GM18858 (cell line): Measurements from ENCODE around the gene LRRC45.

ENCODE experiments used
- ATAC-seq: cut with Tn5 transposase; IDR thresholded peaks from one replicate; pipeline ENCODE4 v1.9.1; 2021; ENCODE audit not compliant: unreplicated experiment

Gene LRRC45

DNA sequence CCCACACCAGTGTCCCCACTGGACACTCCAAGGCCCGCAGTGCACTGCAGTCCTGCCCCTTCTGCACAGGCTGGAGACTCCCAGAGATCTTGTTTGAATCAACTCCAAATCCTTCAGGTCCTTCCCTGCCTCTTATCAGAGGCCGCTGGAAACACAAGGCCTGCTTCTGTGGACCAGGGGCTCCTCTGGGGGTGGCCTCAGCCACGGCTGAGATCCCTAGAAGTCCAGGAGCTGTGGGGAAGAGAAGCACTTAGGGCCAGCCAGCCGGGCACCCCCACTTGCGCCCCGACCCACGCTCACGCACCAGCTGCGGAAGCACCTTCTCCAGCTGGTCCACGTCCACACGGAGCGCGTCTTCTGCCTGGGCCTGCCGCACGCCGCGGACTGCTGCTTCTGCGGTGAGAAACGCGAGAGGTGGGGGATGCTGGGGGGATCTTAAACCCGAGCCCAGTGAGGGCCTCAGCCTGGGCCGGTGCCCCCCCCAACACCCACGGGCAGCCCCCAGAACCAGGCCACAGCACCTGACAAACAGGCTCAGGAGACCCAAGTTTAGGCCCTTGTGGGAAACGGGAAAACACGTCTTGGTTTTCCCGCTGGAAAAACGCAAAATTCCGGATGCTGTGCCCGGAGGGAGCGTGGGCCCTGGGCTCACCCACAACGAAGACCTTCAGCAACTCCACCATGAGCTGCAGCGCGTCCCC, 4.0 kb upstream of the LRRC45 start:
- ATAC-seq = no peak

DNA sequence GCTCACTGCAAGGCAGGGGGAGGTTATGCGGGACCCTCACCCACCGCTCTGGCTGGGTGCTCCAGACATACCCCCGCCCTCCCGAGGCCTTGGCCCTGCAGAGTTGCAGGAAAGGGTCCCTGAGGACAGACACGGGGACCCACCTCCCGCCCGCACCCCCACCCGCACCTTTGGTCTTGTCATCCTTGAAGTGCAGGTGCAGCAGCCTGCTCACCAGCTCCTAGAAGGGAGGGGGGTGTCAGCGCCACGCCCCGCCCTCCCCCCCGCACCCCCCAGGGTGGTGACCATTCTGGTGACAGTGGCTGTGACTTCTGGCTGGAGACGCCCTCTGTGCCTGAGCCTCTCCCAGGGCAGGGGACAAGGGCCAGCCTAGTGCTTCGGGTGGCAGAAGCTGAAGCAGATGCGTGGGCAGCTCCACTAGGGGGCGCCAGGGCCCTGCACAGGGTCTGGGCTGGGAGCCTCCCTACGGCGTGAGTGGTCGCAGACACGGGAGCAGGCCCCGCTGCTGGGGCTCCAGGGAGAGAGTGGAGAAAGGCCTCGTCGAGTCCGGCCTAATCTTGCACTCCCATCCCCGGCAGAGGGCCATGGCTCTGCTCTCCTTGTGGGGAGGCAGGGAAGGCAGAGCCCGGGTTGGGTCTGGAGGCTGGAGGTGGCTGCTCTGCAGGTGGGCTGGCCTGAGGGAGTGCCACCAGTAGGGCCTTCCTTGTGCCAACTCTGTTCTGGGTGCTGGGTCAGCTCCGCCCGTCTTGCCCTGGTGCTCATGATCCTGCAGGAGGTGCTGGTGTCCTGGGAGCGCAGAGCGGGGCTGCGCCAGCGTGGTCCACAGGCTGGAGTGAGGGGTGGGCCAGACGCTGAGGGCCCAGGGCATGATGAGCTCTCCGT, 3.2 kb upstream of the LRRC45 start:
- no peak for ATAC-seq

DNA sequence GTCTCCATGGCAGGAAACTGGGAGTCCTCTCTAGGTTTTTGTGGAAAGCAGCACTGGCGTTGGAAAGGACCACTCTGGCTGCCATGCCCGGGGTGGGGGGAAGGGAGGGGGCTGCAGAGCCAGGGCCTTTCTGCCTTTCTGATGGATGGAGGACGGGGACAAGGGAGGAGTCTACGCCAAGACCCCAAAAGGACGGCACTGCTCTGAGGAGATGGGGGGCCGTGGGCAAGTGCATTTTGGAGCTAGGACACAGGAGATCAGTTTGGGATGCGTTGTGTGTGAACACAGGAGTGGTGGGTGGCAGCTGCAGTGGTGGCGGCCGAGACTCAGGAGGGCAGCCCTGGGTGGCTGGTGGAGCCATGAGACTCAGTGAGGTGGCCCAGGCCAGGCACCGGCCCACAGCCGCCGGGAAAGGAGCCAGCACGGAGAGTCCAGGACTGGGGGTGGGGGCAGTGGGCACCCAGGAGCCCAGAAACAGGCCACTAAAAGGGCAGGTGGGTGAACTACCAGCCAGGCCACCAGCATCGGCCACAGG, 2.5 kb upstream of the LRRC45 start:
- no peak for ATAC-seq

DNA sequence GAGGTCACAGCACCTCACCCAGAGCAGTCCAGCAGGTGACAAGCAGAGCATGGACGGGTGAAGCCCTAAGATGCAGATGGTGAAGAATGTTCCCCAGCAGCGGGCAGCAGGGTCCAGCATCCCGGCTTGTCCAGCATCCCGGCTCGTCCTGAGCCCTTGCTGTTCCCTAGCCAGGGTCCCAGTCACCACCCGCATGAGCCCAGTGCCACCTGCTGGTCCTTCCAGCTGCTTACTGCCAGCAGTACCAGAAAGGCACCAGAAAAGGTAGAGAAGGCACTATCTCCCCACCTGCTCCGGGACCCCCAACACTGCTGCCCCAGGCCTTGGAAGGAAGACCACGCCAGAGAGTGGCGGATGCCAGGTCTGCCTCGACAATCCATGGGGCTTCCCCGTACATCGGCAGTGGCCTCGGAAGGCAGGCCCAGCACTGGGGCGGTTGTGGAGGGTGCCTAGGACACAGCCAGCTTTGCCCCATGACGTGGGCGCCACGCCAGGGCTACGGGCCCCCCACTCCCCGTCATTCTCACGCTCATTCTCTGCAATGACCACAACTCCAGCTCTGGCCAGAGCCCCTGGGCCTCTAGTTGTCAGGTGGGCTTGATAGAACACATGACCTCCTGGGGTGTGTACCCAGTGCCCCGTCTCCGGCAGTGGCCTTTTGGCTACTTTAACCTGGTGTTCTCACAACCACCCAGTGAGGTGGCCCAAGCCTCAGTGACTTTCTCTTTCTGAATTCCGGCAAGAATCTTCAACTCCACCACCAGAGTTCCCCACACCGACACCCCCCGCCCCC, 1.8 kb upstream of the LRRC45 start:
- ATAC-seq = no peak

DNA sequence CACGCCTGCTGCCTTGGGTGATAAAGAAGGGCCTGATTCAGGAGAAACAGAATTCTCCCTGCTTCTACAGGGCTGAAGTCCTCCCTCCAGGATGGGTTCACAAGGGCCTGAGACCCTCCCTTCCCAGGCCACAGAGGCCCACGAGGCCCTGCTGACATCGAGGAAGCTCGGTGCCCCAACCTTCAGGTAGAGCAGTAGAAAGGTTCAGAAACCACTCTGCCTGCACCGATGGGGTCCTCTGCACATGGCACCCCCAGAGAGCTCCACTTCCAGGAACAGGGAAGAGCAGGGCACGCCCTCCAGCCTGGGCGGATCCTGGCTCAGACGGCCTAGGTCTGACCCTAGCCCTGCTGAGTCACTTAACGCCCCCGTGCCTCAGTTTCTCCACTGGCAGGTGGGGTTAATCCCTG, 1.2 kb upstream of the LRRC45 start:
- no peak for ATAC-seq

DNA sequence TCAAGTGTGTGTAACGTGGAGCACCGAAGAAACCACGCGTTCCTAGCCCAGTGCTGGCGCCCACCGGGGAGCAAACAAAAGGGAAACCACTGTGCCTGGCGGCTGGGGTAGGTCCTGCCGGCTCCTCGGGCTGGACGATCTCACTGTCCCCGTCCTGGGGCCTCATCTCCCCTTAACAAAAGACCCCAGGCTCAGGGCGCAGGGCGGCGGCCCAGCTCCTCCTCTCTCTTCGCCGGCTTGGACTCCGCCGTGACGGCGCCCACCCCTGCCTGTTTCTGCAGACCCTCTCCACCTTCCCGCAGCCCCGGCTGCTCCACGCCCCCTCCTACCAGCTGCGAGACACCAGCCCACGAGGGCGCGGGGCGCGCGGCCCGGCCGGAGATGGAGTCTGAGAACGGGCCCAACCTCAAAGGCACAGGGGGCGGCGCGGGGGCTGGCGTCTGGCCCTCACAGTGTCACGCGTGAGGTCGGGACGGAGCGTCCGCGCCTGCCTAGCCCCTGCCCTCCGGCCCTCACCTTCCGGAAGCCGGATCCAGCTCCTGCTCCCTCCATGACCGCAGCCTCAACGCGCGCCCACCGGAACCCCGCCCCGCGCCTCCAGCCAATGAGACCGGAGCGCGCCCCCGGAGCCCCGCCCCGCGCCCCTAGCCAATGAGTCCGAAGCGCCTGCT, 660 bp upstream of the LRRC45 start, which contains the start of gene CENPX:
Gene CENPX (minus strand): TSS at position 569 of the 671 bp plus-strand sequence. CDS start 17 bp downstream, at position 552.
- ATAC-seq = no peak

DNA sequence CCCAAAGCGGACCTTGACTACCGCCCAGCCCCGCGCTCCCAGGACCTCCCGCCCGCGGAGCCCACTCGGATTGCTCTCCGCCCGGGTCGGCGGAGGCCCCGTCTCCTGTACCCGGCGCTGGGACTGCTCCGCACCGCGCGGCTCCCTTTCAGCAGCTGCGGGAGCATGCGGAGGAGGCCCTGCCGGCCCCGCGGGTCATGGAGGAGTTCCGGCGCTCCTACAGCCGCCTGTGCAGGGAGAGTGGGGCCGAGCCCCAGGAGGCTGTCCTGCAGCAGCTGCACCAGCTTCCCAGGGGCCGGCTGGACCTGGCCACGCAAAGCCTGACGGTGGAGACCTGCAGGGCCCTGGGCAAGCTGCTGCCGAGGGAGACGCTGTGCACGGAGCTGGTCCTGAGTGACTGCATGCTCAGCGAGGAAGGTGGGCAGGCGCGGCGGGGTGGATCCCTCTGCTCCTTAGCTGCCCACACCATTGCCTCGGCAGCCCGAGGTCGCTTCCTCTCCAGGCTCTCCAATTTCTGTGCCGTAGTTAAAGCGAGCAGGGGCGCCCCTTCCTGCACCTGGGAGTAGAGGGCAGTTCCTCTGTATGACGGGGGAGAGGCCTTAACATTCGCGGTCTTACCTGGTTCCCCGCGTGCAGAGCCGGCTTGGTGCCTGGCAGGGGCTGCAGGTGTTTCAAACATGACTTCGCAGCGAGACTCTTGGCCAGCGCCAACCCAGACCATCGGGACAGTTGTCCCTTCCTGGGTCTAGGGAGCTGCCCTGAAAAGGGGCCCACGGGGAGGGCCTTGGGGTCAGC, 539 bp downstream of the LRRC45 start:
- ATAC-seq = peak; percentile 2

DNA sequence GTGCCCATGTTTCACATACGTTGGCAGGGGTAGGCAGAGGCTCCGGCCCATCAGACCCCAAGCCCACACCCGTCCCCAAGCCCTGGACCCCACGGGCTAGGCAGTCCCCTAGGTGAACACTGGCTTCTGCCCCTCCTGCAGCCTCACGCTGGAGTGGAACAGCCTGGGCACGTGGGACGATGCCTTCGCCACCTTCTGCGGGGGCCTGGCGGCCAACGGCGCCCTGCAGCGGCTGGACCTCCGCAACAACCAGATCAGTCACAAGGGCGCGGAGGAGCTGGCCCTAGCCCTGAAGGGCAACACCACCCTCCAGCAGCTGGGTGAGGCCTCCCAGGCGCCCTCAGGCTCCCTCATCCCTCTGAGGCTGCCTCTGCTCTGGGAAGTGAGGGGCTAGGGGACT, 1.8 kb downstream of the LRRC45 start:
- ATAC-seq = no peak

DNA sequence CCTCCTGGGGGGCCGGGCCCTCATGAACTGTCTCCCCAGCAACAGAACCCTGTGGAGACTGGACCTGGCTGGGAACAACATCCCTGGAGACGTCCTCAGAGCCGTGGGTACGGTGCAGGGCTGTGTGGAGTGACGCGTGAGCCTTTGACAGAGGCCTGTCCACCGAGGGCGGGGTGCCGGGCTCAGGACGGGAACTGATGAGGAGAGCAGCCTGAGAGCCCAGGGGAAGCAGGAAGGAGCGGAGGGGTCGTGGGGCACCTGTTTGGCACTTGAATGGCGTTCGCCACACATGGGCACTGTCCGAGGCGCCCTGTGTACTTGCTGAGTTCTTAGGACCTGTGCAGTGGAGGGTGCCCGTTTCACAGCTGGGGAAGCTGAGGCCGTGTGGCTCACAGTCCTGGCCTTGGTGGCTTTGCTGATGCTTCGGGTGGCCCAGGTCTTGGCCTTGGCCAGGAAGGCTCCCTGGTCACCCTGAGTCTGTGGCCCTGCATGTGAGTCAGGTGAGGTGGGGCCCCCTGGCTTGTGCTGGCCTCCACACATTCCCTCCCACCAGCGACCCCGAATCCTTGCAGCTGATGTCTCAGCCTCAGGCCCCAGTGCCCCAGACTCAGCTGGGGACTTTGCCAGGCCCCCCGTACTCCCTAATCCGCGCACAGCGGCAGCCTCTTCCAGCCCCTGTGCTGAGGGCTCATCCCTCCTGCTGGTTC, 2.4 kb downstream of the LRRC45 start:
- ATAC-seq = no peak

DNA sequence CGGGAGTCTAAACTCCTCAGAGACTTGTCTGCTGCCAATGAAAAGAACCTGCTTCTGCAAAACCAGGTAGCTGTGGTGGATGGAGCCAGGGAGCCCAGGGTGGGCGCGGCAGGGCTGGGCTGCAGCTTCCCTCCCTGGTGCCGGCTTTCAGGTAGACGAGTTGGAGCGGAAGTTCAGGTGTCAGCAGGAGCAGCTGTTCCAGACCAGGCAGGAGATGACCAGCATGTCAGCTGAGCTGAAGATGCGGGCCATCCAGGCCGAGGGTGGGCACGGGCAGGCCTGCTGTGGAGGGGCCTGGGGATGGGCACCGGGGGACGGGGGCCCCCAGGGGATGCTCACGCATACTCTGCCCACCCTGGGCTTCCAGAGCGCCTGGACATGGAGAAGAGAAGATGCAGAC, 5.1 kb downstream of the LRRC45 start:
- no peak for ATAC-seq

DNA sequence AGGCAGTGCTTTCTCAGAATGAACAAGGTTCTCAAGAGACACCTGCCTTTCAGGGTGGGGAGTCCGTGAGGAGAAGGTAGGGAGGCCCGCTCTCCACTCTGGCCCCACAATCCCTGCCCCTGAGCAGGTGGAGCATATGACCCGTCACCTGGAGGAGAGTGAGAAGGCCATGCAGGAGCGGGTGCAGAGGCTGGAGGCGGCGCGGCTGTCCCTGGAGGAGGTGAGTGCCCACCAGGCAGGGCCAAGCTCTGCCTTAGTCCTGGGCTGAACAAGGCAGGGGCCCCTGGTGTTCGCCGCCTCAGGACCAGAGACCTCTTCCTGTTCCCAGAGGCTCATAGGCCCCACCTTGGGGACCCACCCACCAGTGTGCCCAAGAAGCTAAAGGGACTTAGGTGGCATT, 5.9 kb downstream of the LRRC45 start:
- no peak for ATAC-seq

DNA sequence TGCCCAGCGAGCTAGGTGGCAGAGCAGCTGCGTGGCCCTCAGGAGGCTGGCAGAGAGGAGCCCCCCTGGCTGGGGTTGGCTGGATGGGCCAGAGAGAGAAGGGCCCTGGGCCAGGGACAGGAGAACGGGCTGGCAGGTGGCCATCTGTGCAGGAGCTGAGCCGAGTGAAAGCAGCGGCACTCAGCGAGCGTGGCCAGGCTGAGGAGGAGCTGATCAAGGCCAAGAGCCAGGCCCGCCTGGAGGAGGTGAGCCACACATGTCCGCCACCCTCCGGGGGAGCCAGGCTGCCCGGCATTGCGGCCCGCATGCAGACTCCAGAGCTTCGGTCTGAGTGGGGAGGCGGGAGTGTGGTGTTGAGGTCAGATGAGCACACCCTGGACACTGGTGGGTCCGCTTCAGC, 6.3 kb downstream of the LRRC45 start:
- no peak for ATAC-seq

DNA sequence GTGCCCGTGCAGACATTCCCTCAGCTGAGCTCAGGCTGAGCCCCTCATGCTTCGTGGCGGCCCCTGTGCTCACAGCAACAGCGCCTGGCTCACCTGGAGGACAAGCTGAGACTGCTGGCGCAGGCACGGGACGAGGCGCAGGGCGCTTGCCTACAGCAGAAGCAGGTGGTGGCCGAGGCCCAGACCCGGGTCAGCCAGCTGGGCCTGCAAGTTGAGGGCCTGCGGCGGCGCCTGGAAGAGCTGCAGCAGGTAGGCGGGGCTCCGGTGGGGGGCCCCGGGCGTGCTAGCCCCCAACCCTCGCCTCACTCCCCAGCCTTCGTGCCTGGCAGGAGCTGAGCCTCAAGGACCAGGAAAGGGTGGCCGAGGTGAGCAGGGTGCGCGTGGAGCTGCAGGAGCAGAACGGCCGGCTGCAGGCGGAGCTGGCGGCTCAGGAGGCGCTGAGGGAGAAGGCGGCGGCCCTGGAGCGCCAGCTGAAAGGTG, 6.9 kb downstream of the LRRC45 start:
- ATAC-seq = no peak

DNA sequence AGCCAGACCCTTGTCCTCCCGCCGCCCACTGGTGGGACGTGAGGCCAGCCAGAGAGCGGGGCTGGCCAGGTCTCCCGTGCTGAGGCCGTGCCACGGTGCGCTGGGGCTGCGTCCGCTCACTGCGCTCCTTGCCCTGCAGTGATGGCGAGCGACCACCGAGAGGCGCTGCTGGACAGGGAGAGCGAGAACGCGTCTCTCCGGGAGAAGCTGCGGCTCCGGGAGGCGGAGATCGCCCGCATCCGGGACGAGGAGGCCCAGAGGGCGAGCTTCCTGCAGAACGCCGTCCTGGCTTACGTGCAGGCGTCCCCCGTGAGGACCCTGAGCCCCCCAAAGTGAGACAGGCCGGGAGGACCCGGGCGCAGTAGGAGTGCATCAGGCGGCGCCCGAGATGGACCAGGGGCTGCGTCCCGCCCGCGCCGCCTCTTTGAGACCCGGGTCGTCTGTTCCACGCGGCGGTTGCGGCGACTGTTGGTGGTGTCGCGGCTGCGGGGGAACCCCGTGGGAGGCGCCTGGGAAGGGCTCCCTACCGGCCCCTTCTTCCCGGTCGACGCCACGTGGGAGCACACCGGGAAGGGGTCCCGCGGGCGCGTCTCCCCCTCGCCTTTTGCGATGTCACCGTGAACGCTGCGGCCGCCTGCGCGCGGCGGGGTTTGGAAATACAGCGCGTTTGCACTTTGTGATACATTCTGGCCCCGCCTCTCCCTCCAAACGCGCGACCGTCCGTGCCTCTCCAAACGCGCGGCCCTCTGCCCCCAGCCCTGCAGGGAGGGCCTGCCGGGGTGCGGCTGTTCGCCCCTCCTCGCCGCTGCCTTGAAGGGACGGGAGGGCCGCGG, 7.6 kb downstream of the LRRC45 start:
- ATAC-seq = no peak

DNA sequence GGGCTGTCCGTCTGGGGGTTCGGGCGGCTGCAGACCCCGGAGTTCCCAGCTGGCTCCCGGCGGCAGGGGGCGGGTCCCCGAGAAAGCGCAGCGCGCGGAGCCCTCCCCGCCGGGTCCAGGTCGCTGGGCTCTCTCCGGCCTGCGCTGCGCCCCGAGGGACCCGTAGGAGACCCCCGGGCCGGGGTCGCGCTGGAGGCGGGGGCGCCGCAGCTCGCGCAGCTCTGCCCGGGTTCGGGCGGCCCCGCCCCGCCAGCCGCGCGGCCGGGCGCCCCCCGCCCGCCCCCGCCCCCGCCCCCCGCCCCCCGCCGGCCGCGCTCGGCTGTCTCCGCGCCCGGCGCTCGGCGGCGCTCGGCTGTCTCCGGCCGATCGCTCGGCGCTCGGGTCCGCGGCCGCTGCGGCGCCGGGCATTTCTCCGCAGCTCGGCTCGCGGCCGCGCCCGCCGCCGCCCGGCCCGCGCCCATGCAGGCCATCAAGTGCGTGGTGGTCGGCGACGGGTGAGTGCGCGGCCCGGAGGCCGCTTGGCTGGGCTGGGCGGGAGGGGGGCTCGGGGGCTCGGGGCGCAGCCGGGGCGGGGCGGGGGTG, 8.3 kb downstream of the LRRC45 start, which contains the start of gene RAC3:
Gene RAC3 (plus strand): TSS at position 376 of the 582 bp plus-strand sequence. CDS start 84 bp downstream, at position 460.
- no peak for ATAC-seq

DNA sequence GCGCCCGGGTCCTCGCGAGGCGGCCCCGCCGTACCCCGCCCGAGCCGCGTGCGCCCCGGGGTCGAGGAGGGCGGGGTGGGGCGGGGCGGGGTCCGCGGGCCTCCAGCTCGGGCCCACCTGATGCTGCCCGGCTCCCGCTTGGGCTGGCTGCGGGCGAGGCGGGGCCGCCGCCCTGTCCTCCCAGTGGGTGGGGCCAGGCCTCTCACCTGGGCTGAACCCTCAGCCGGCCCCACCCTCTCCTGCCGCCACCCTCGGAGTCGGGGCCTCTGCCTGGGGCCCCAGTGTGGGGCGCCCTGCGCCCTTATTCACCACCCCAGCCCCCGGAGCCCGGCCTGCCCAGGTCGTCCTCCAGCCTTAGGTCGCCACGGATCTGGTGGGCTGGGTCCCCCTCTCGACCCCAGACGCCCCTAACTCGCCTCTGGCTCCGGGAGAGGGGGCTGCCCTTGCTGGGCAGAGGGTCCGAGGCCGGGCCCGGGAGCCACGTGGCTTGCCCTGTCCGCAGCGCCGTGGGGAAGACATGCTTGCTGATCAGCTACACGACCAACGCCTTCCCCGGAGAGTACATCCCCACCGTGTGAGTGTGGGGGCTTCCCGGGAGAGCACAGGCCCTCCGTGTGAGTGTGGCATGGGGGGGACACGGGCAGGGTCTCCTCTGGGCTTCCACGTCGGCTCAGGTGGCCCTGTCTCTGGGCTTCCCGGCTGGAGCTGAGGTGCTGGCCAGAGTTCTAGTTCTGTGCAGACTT, 9.0 kb downstream of the LRRC45 start:
- no peak for ATAC-seq
